GM19239 (cell line): Measurements from ENCODE around the gene TLE1.
"Not testable (repeated sequence)": the region's sequence is repeated elsewhere in the genome, so short reads cannot be mapped to it uniquely, and the experiment has no call there.

Source experiments
- DNase-seq: peaks from one replicate; pipeline ENCODE4 v3.0.0; 2011; ENCODE audit warnings: low spot score; ENCODE audit not compliant: insufficient read length
- FAIRE-seq: peaks from 2 replicates; lab custom pipeline; 2011; peaks lifted over from hg19 to GRCh38; lab: Jason Lieb, UNC

Gene TLE1

DNA sequence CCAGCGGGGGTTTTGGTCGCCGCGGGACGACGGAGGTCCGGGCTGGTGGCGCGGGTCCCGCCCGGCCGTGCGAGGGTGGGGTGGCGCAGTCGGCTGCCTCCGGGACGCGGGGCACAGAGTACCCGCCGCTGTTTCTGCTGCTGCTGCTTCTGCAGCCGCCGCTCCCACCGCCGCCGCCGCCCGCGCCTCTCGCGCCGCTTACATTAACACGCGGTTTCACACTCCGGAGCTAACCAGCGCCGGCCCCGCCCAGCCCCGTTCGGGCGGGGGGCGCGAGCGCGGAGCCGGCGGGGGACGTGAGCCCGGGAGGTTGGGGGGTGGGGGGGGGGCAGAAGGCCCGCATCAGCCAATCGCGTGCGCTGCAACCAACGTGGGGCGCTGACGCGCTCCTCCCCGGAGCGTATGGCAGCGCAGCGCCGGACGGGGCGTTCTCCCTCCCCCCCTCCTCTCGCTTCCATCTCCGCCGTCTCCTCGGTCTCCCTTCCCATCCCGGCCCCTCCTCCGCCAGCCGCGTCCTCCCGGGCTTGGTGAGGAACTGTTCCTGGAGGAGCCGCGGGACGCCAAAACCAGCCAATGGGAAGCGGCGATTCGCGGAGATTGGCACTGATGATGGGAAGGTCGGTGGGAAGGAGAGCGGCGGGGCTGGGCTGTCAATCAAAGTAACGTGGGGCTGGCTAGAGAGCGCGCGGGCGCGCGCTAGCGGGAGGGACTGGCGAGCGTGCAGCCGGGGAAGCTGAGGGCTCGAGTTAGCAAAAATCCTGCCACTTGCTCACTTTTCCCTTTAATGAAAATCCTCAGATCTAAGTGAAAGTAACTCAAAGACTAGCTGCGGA lies at the start of gene TLE1:
Gene TLE1, minus strand, starts transcription at position 205 of the 833 bp plus-strand sequence. CDS start 1,307 bp downstream, outside the sequence.
- DNase-seq (peak; percentile 61), FAIRE-seq (peak; percentile 65)

GRCh38 chr9:81737871-81738507 lies 48.6 kb upstream of the TLE1 start:
- no peak for DNase-seq
- FAIRE-seq: no peak

- DNase-seq, FAIRE-seq: not testable (repeated sequence)
Observed at GRCh38 chr9:81730498-81730897, 41.2 kb upstream of the TLE1 start.

DNA sequence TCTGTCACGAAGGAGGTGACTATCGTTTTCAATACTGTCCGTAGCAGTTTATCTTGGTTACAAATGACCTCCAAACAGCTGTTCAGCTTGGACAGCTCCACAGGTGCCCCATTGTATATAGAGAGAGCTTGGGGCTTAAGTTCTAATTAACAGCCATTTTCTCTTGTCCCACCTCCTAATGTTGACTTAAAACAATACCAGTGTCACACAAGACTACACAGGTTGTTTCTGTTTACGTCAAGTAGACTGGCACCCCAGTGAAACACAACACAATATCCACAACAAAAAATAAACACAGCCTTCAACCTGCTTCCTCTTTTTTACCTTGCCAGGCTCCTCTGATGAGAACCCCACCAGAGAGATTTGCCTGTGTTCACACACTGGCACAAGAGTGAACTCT lies 39.8 kb upstream of the TLE1 start:
- DNase-seq (no peak), FAIRE-seq (no peak)

GRCh38 chr9:81724242-81724889 lies 35.0 kb upstream of the TLE1 start:
- no peak for DNase-seq
- no peak for FAIRE-seq

DNA sequence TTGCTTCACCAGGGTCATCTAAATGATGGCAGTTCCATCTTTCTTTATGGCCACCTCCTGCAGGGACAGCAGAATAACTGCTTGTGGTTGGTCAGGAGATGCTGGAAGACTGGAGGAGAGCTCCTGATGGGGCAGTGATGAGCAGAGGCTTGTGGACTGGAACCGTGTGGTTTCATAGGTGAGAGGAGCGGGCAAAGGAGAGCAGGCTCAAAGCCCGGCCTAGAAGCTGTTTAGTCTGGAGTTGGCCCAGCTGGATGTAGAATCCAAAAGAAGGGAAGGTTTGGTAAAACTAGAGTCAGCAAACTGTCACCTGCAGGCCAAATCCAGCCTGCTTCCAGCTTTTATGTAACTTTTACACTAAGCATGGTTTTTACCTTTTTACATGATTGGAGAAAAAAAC lies 32.9 kb upstream of the TLE1 start:
- FAIRE-seq (no peak), DNase-seq (no peak)

GRCh38 chr9:81720450-81721086 lies 31.2 kb upstream of the TLE1 start:
- FAIRE-seq (no peak), DNase-seq (no peak)

- no peak for FAIRE-seq
Observed at GRCh38 chr9:81719972-81720371, 30.6 kb upstream of the TLE1 start.

DNA sequence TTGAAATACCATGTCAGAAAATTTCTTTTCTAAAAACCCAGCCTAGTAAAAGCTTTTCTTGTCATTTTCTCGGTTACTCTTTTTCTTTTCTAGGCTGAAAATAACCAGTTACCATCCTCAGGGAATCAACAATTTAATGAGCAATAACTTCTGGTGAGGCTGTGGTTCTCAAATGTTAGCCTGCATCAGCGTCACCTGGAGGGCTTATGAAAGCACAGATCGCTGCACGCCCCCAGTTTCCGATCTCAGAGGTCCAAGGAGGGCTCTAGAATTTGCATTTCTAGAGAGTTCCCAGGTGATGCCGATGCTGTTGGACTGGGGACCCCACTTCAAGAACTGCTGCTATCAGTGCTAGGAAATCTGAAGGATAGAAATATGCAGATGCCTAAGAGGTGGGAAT lies 28.9 kb upstream of the TLE1 start:
- DNase-seq (no peak), FAIRE-seq (no peak)

More at GRCh38 chr9:81719972-81720371, 30.6 kb upstream of the TLE1 start:
- DNase-seq: no peak

GRCh38 chr9:81717747-81718077 lies 28.4 kb upstream of the TLE1 start:
- DNase-seq (no peak), FAIRE-seq (no peak)

GRCh38 chr9:81717061-81717746 lies 27.9 kb upstream of the TLE1 start:
- no peak for FAIRE-seq
- no peak for DNase-seq

DNA sequence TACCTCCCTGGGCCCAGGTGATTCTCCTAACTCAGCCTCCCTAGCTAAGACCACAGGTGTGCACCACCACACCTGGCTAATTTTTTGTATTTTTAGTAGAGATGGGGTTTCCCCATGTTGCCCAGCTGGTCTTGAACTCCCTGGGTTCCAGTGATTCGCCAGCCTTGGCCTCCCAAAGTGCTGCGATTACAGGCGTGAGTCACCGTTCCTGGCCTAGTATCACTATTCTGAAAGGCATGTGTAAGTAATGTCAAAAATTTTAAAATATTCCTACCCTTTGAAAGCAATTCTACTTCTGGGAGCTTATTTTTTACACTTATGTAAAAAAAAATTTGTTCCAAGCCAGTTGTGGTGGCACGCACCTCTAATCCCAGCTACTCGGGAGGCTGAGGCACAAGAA lies 27.1 kb upstream of the TLE1 start:
- DNase-seq (no peak), FAIRE-seq (no peak)

- DNase-seq: no peak
- FAIRE-seq: no peak
Observed at GRCh38 chr9:81705578-81705977, 16.2 kb upstream of the TLE1 start.

- no peak for DNase-seq
- no peak for FAIRE-seq
Observed at GRCh38 chr9:81694541-81694940, 5.2 kb upstream of the TLE1 start.

- FAIRE-seq: no peak
- no peak for DNase-seq
Observed at GRCh38 chr9:81693671-81694378, 4.5 kb upstream of the TLE1 start.

DNA sequence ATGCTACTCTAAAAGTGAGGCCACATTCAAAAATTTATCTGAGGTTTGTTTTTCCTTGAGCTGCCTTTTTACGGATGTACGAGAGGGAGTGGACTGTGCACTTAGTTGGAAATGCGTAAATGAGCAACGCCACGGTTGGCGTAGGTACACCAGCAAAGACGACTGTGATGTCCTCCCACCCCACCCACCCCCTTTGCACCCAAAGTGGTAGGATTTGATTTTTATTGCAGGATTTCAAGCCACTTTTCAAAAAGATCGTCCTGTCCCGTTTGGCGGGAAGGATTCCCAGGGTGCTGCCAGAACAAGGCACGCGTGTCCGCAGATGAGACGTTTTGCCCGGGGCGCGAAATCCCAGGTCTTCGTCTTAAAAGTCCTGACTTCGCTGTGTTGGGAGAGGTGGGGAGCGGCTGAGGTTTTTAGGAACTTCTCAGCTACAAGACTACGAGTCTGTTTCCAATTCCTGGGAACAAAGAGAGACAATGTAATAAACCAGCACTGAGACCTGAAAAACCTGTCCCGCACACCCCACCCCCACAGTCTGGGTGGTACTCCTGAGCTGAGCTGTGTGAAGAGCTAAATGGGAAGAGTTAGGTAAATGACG lies 1.0 kb upstream of the TLE1 start:
- DNase-seq (no peak), FAIRE-seq (no peak)

- DNase-seq, FAIRE-seq: not testable (repeated sequence)
Observed at GRCh38 chr9:81689093-81689342, 329 bp downstream of the TLE1 start.

DNA sequence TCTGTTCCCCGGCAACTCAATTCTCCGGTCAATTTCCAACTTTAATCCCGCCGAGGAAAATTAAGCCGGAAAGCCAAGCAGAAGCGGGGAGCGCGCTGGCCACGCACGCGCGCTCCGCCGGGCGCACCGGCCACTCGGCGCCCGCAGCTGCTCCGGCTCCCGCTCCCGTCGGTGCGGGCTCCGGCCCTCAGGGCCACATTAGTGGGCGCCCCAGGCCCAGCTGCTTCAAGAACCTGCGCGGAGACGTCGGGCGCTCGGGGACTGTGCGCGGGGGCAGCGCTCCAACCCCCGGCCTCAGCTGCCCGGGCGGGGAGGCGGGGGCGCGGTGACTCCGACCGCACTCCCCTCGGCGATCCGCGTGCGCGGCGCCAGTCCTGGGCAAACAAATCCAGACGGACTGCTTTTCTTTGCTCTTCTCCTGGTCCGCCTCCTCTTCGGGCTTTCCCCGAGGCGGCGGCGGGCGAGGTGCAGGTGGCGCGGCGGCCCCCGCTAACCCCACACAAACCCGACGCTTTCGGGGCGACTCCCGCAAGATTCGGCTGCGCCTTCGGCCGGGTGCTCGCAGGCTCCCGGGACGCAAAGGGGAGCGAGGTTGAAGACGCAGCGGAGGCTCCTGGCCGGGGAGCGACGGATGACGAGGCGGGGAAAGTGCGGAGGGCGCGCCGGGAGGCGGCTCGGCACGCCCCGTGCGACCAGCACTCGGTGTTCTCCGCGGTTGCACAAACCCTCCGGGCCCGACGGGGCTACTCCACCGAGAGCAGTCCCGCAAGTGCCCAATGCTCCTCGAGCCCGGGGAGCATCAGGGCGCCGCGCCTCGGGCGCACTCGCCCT lies 870 bp downstream of the TLE1 start:
- FAIRE-seq, DNase-seq: not testable (repeated sequence)
